ENCODE results near the gene KIFAP3. TPM values are rescaled to one million over a fixed set of nuclear protein-coding genes. Genes with fewer than 3 reads are reported as not detected.
"Not testable (repeated sequence)": the region's sequence is repeated elsewhere in the genome, so short reads cannot be mapped to it uniquely, and the experiment has no call there.

The KIFAP3 gene
- total RNA-seq, 2 donors from 2014 or later: 12.7 to 21.9 TPM

- DNase-seq (no peak), ATAC-seq (no peak)
- H3K4me3 Mint-ChIP-seq: no peak overlapping the region
- no peak overlapping the region for H3K27ac Mint-ChIP-seq
- peaks cover 4% of the 10 kb centered on the region for H3K36me3 Mint-ChIP-seq (ENCODE audit: low read depth)
- H3K4me1 Mint-ChIP-seq: peaks cover 3% of the 10 kb centered on the region
- H3K27me3 Mint-ChIP-seq: no peaks in the 10 kb centered on the region
- no peaks in the 10 kb centered on the region for H3K9me3 ChIP-seq (ENCODE audit: control insufficient read depth, low read length, poor library complexity, severe bottlenecking)
Observed at GRCh38 chr1:169918927-169919326, 155.6 kb downstream of the KIFAP3 start.

- not testable (repeated sequence) for H3K27me3 Mint-ChIP-seq; H3K36me3 Mint-ChIP-seq (ENCODE audit: low read depth); H3K4me3 Mint-ChIP-seq; ATAC-seq; H3K9me3 ChIP-seq (ENCODE audit: control insufficient read depth, low read length, poor library complexity, severe bottlenecking); DNase-seq; H3K4me1 Mint-ChIP-seq
- peak overlapping the region; percentile 11 for H3K27ac Mint-ChIP-seq
Observed at GRCh38 chr1:169918220-169918619, 156.3 kb downstream of the KIFAP3 start.

GRCh38 chr1:169915150-169915549, 159.3 kb downstream of the KIFAP3 start:
- Mint-ChIP-seq H3K27me3 (no peaks in the 10 kb centered on the region), H3K4me1 (peaks cover 3% of the 10 kb centered on the region), H3K36me3 (ENCODE audit: low read depth) (no peaks in the 10 kb centered on the region), H3K27ac (no peak overlapping the region), H3K4me3 (no peak overlapping the region)
- H3K9me3 ChIP-seq (ENCODE audit: control insufficient read depth, low read length, poor library complexity, severe bottlenecking): no peaks in the 10 kb centered on the region
- ATAC-seq: no peak
- DNase-seq: no peak

GRCh38 chr1:169914531-169914930, 160.0 kb downstream of the KIFAP3 start:
- DNase-seq (no peak), ATAC-seq (no peak)
- Mint-ChIP-seq H3K4me1 (peaks cover 3% of the 10 kb centered on the region), H3K4me3 (no peak overlapping the region), H3K36me3 (ENCODE audit: low read depth) (no peaks in the 10 kb centered on the region), H3K27me3 (no peaks in the 10 kb centered on the region), H3K27ac (peak overlapping the region; percentile 43)
- H3K9me3 ChIP-seq (ENCODE audit: control insufficient read depth, low read length, poor library complexity, severe bottlenecking): no peaks in the 10 kb centered on the region

GRCh38 chr1:169909499-169909898, 165.0 kb downstream of the KIFAP3 start:
- no peak for ATAC-seq
- H3K4me1 Mint-ChIP-seq: peaks cover 9% of the 10 kb centered on the region
- no peaks in the 10 kb centered on the region for H3K36me3 Mint-ChIP-seq (ENCODE audit: low read depth)
- no peak for DNase-seq
- no peak overlapping the region for H3K4me3 Mint-ChIP-seq
- no peaks in the 10 kb centered on the region for H3K27me3 Mint-ChIP-seq
- peak overlapping the region; percentile 80 for H3K27ac Mint-ChIP-seq
- no peaks in the 10 kb centered on the region for H3K9me3 ChIP-seq (ENCODE audit: control insufficient read depth, low read length, poor library complexity, severe bottlenecking)

GRCh38 chr1:169906938-169907337, 167.6 kb downstream of the KIFAP3 start:
- peaks cover 22% of the 10 kb centered on the region for H3K4me1 Mint-ChIP-seq
- H3K36me3 Mint-ChIP-seq (ENCODE audit: low read depth): peaks cover 3% of the 10 kb centered on the region
- no peak for ATAC-seq
- no peaks in the 10 kb centered on the region for H3K9me3 ChIP-seq (ENCODE audit: control insufficient read depth, low read length, poor library complexity, severe bottlenecking)
- no peak overlapping the region for H3K27ac Mint-ChIP-seq
- no peak overlapping the region for H3K4me3 Mint-ChIP-seq
- peaks cover 14% of the 10 kb centered on the region for H3K27me3 Mint-ChIP-seq
- no peak for DNase-seq

- no peak for DNase-seq
- no peak for ATAC-seq
- H3K9me3 ChIP-seq (ENCODE audit: control insufficient read depth, low read length, poor library complexity, severe bottlenecking): no peaks in the 10 kb centered on the region
- Mint-ChIP-seq H3K4me1 (peaks cover 22% of the 10 kb centered on the region), H3K36me3 (ENCODE audit: low read depth) (peaks cover 9% of the 10 kb centered on the region), H3K27me3 (peaks cover 16% of the 10 kb centered on the region), H3K27ac (no peak overlapping the region), H3K4me3 (no peak overlapping the region)
Observed at GRCh38 chr1:169904834-169905233, 169.7 kb downstream of the KIFAP3 start.

- H3K27me3 Mint-ChIP-seq: peaks cover 30% of the 10 kb centered on the region
- H3K4me3 Mint-ChIP-seq: peak overlapping the region; percentile 76
- H3K9me3 ChIP-seq (ENCODE audit: control insufficient read depth, low read length, poor library complexity, severe bottlenecking): no peaks in the 10 kb centered on the region
- DNase-seq (no peak), ATAC-seq (peak; percentile 50)
- peaks cover 16% of the 10 kb centered on the region for H3K4me1 Mint-ChIP-seq
- peaks cover 9% of the 10 kb centered on the region for H3K36me3 Mint-ChIP-seq (ENCODE audit: low read depth)
- H3K27ac Mint-ChIP-seq: peak overlapping the region; percentile 80
Observed at GRCh38 chr1:169902751-169903150, 171.7 kb downstream of the KIFAP3 start.

- H3K27me3 Mint-ChIP-seq: peaks cover 39% of the 10 kb centered on the region
Observed at GRCh38 chr1:169901115-169901514, 173.4 kb downstream of the KIFAP3 start.

GRCh38 chr1:169900571-169900970, 173.9 kb downstream of the KIFAP3 start:
- DNase-seq: no peak
- no peak for ATAC-seq
- Mint-ChIP-seq H3K27me3 (peaks cover 39% of the 10 kb centered on the region), H3K27ac (no peak overlapping the region), H3K4me1 (peaks cover 19% of the 10 kb centered on the region), H3K36me3 (ENCODE audit: low read depth) (peaks cover 10% of the 10 kb centered on the region), H3K4me3 (no peak overlapping the region)
- H3K9me3 ChIP-seq (ENCODE audit: control insufficient read depth, low read length, poor library complexity, severe bottlenecking): no peaks in the 10 kb centered on the region

More at GRCh38 chr1:169901115-169901514, 173.4 kb downstream of the KIFAP3 start:
- DNase-seq (no peak), ATAC-seq (no peak)
- peaks cover 10% of the 10 kb centered on the region for H3K36me3 Mint-ChIP-seq (ENCODE audit: low read depth)
- H3K4me3 Mint-ChIP-seq: no peak overlapping the region
- H3K9me3 ChIP-seq (ENCODE audit: control insufficient read depth, low read length, poor library complexity, severe bottlenecking): no peaks in the 10 kb centered on the region
- H3K4me1 Mint-ChIP-seq: peaks cover 19% of the 10 kb centered on the region
- H3K27ac Mint-ChIP-seq: no peak overlapping the region

GRCh38 chr1:169899519-169900217, 174.8 kb downstream of the KIFAP3 start:
- Mint-ChIP-seq H3K4me3 (no peak overlapping the region), H3K4me1 (peaks cover 19% of the 10 kb centered on the region), H3K27me3 (peaks cover 39% of the 10 kb centered on the region), H3K36me3 (ENCODE audit: low read depth) (peaks cover 10% of the 10 kb centered on the region), H3K27ac (no peak overlapping the region)
- no peak for DNase-seq
- H3K9me3 ChIP-seq (ENCODE audit: control insufficient read depth, low read length, poor library complexity, severe bottlenecking): no peaks in the 10 kb centered on the region
- ATAC-seq: no peak

GRCh38 chr1:169896013-169896412, 178.5 kb downstream of the KIFAP3 start:
- H3K36me3 Mint-ChIP-seq (ENCODE audit: low read depth): peaks cover 5% of the 10 kb centered on the region
- no peaks in the 10 kb centered on the region for H3K9me3 ChIP-seq (ENCODE audit: control insufficient read depth, low read length, poor library complexity, severe bottlenecking)
- H3K4me1 Mint-ChIP-seq: peaks cover 26% of the 10 kb centered on the region
- H3K27me3 Mint-ChIP-seq: peaks cover 25% of the 10 kb centered on the region
- H3K4me3 Mint-ChIP-seq: no peak overlapping the region
- ATAC-seq (no peak), DNase-seq (no peak)
- H3K27ac Mint-ChIP-seq: peak overlapping the region; percentile 39

- peak overlapping the region; percentile 100 for H3K27ac Mint-ChIP-seq
- DNase-seq (no peak), ATAC-seq (no peak)
- H3K9me3 ChIP-seq (ENCODE audit: control insufficient read depth, low read length, poor library complexity, severe bottlenecking): no peaks in the 10 kb centered on the region
- peak overlapping the region; percentile 92 for H3K4me3 Mint-ChIP-seq
- H3K27me3 Mint-ChIP-seq: peaks cover 21% of the 10 kb centered on the region
- H3K4me1 Mint-ChIP-seq: peaks cover 37% of the 10 kb centered on the region
- H3K36me3 Mint-ChIP-seq (ENCODE audit: low read depth): peaks cover 2% of the 10 kb centered on the region
Observed at GRCh38 chr1:169894424-169895145, 179.9 kb downstream of the KIFAP3 start.

Data from T-helper 17 cell (primary cell).